HG03066 (cell line): ENCODE results near the gene EDN3.

Experiments
- ATAC-seq: cut with Tn5 transposase; IDR thresholded peaks from one replicate; pipeline ENCODE4 v1.9.1; 2021; ENCODE audit warnings: low read depth; ENCODE audit not compliant: unreplicated experiment

Gene EDN3

GRCh38 chr20:59307270-59307669 lies 6.9 kb downstream of the EDN3 start:
- ATAC-seq = no peak

GRCh38 chr20:59308493-59309201 lies 8.2 kb downstream of the EDN3 start:
- ATAC-seq = no peak

DNA sequence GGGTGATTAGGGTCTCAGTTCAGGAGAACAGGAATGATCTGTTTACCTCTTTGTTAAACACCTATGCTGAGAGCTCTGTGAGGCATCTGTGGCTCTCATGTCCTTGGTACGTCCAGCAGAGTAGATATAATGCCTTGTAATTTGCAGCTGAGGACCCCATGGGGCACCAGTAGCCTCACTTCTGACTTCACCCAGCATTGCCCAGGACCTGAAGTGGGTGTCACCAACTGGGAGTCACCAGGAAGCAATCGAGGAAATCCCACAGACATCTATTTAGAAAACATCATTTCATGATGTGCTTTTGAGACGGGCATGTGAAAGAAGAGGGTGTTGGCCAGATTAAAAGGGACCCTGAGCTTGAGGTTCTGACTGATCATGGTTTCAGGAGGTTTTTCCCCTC lies 8.8 kb downstream of the EDN3 start:
- no peak for ATAC-seq

- no peak for ATAC-seq
Measured at GRCh38 chr20:59314997-59315396, 14.6 kb downstream of the EDN3 start.

DNA sequence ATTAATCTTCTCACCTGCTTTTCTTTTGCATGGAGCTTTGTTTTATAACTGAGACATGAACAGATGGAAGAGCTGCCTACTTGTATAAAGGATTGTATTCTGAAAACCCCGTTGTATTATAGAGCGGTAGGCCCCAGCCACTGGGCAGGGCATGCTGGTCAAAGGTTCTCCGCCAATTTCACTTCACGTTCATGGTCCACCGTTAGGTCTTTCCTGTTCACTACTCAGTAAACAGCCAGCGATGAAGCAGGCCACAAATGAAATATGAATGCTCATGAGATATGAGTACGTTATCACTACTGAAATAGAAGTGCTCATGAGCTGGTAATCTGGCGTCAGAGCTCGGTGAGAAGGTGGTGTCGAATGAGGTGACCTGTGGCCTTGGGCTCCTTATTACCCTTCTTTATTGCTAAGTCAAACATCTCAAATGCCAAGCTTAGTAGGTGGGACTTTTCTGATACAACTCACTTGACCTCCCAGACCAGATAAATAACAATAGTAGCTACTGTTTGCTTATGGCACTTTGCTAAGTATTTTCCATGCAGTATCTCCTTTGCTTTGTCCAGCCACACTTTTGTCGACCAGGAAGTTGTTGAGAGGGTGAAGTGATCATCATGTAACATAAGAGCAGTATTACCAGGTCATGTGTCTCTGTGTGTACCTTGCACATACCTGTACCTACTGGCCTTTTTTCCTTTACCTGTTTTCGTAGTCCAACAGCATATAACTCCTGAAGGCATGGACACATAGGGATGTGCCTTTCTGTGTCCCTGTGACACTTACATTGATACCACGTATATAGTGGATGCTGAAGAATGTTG lies 16.7 kb downstream of the EDN3 start:
- ATAC-seq = no peak

GRCh38 chr20:59318201-59318790 lies 17.9 kb downstream of the EDN3 start:
- no peak for ATAC-seq

DNA sequence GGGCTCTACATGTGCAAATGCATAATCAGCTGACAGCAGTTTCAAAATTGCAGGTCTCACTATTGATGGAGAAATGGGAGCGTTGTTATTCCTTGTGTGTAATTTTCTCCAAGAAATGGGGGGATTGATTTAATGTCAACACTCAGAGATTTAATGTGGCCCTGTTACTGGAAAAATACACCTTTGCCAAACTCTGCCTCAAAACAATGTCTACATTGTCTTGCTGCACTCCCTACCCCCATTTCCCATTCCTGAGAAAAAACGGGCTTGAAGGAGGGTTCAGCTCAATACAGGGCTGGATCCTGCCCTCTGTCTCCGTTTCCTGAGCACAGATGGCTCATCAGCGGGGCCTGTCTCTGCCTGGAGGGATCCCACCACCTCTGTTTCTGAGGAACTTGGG lies 18.4 kb downstream of the EDN3 start:
- no peak for ATAC-seq

GRCh38 chr20:59320426-59320825 lies 20.0 kb downstream of the EDN3 start:
- no peak for ATAC-seq

GRCh38 chr20:59320854-59321647 lies 20.6 kb downstream of the EDN3 start:
- no peak for ATAC-seq

DNA sequence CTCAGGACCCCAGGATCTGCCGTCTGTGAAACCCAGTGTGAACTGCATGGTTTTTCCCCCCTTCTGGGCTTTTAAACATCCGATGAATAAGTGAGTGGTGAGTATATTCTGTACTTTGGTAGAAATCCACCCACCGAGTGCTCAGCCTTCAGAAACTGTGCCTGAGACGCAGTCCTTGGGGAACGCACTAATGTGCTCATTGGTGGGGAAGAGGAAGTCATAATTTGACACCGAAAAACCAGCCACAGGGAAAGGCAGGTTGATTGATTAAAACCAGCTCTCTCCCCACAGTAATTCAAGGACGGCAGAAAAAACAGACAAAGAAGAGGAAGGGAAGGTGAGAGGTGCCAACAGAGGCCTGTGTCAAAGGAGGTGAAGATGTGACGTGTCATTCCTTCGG lies 21.7 kb downstream of the EDN3 start:
- ATAC-seq = no peak

DNA sequence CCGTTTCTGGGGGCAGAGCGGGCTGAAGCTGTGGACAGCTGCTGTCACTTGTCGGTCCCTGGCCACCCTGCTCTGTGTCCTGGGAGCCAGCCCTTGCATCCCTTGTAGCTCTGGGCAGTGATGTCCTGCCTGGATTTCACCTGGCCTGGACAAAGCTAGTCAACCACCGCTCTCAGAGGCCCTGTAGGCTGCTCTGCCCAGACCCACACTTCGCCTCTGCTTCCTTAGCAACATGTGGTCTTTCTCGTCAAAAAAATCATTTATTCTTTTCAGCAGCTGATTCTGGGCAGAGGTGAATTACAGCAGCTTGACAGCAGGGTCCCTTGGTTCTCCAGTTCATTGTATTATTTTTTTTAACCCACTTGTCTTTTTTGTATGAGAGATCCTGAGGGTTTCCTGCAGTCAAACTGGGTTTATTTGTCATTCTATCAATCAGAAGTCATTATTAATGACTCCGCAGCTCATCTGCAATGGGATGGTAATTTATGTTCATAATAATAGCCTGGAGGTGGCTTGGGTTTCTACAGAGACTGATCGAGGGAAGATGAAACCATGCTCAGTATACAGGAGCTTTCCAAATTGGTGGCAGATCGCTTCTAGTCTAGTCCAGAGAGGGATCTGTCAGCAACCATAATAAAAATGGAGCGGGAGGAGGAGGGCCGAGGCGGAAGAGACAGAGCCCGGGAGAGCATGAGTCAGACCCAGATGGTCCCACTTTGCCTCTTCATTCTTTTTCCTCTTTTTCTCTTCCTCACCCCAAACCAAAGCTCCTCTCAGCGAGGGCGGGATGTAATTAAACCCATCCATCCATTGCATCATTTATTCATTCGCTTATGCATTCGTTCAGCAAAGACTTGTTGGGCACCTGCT lies 22.4 kb downstream of the EDN3 start:
- ATAC-seq = no peak

GRCh38 chr20:59323731-59324130 lies 23.3 kb downstream of the EDN3 start:
- no peak for ATAC-seq

- no peak for ATAC-seq
Measured at GRCh38 chr20:59324521-59325141, 24.2 kb downstream of the EDN3 start.

- ATAC-seq = no peak
Measured at GRCh38 chr20:59325142-59325523, 24.7 kb downstream of the EDN3 start.

- ATAC-seq = no peak
Measured at GRCh38 chr20:59326188-59326587, 25.8 kb downstream of the EDN3 start.

GRCh38 chr20:59328071-59328470 lies 27.7 kb downstream of the EDN3 start:
- ATAC-seq = no peak

DNA sequence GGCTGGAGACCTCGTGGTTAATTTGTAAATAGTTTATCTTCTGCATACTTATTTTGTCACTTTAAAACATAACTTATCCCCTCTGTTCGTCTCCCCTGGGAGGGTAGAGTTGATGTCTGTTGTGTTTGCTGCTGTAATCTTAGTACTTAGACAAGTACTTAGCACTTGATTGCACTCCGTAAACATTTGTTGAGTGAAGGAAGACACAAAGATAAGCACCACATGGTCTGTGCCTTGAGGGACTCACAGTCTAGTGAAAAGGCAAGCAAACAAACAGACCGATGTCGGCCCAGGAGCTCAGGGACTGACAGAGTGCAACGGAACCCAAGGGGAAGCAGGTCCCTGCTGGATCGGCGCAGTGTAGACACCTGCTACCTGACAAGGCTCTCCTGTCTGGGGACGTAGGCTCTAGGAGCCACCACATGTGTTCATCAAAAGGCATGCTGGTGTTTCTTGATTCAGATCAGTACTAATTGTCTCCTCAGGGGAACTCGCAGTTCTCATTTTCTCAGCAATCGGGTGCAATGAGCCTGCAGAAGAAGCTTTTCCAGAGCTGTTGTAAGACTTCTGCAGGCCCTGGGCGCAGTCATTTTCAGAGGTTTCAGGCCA lies 31.4 kb downstream of the EDN3 start:
- no peak for ATAC-seq

DNA sequence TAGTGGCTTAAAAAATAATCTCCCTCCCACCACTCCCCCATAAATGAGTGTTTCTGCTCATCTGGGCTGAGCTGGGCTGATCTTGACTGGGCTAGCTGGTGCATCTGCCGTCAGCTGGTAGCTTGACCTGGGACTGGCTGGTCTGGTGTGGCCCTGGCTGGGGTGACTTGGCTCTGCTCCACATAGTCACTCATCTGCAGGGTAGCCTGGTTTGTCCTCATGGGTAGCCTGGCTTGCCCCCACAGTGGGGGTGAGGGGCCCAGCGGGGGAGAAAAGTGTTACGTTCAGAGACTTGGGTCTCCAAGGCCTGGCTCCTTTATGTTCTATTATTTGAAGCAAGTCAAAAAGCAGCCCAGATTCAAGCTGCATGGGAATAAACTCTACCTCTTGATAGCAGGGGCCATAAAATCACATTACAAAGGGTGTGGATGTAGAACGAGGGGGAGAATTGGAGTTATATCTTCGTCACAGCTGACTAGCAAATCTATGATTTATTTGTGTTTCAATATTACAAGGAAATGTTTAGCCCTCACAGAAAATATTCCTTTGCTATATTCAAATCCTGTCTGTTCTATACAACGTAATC lies 32.9 kb downstream of the EDN3 start:
- ATAC-seq = no peak

DNA sequence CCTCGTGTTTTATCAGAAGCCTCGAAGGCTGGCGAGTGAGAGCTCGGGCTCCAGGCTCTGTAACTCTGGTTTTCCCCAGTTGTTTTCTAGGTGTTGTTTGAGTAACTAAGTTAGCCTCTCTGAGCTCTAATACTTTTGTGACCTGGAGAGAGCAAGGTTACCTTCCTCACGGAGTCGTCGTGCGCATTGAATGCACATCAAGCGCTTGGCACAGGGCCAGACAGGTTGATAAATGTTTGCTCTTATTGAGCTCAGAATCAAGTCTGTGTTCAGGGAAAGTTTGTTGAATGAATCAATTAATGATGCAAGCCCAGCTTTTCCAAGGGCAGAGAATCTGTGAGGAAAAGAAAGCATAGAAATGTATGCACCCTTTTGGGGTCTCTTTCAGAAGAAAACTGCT lies 33.5 kb downstream of the EDN3 start:
- ATAC-seq = no peak
